Femur (tissue), 1 donor: ENCODE measurements around the gene ZNF764.
A peak's percentile ranks its signal among the peaks of the same experiment; 100 is the strongest.
"Not testable (repeated sequence)": the region's sequence is repeated elsewhere in the genome, so short reads cannot be mapped to it uniquely, and the experiment has no call there.

Experiments
- DNase-seq: peaks from one replicate; pipeline ENCODE4 v3.0.0-alpha.2; 2017

The ZNF764 gene

DNA sequence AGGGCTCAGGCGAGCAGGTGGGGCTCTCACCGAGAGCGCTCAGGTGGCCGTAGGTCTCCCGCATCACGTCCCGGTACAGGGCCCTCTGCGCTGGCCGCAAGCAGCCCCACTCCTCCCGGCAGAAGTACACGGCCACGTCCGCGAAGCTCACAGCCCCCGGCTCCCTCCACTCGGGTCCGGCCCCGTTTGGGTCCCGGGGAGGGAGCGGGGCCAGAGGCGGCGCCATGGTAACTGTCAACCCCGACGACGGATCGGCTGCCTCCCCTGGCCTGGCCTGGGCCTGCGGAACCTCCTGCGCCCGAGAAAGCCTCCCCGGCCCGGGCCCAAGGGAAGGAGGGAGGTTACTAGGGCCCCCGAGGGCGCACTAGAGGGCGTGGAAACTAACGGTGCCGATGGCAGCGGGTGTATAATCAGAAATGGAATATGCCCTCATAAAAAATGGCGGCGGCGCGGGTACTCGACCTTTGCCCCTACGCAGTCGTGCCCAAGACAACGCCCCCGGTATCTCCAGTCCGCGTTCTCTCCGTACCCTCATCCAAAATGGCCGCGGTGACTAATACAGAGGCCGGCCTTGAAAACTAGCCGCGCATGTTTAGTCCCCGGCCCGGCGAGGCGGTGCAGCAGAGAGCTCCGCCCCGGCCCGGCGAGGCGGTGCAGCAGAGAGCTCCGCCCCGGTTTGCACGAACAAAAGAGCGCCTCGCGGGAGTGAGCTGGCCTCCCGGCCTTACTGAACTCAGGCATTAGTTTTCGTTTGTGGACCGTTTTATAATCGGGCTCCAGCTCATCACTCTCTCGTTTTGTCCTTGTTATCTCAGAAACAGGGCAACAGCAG is at the start of gene ZNF764:
Gene ZNF764, minus strand, starts transcription at position 418 of the 832 bp plus-strand sequence. Its CDS starts 192 bp downstream, at position 226.
- DNase-seq: peak; percentile 98

DNA sequence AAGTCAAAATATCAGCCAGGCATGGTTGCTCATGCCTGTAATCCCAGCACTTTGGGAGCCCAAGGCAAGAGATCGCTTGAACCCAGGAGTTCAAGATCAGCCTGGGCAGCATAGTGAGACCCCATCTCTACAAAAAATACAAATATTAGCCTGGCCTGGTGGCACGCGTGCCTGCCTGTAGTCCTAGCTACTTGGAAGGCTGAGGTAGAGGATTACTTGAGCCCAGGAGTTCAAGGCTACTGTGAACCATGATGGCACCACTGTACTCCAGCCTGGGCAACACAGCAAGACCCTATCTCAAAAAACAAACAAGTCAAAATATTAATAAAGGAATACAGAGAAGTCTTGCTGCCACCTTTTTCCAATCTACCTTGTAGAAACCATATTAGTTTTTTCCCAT is 47.8 kb upstream of the ZNF764 start:
- DNase-seq: no peak

DNA sequence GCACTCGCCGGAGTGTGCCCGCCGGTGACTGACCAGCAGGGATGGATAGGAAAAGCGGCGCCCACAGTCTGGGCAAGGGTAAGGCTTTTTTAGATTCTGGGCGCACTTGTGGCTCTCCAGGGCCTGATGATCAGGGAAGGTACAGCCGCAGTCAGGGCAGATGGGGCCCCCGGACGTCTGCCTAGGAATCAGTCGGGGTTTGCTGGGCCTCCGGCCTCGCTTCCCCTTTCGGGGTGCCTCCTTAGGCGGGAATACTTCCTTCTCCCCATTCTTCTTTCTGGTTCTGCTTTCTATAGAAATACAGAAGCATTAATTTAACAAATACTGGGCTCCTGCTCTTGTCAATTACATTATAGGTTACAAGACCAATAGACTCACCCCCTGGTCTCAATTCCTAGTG is 47.0 kb upstream of the ZNF764 start:
- peak; percentile 33 for DNase-seq

DNA sequence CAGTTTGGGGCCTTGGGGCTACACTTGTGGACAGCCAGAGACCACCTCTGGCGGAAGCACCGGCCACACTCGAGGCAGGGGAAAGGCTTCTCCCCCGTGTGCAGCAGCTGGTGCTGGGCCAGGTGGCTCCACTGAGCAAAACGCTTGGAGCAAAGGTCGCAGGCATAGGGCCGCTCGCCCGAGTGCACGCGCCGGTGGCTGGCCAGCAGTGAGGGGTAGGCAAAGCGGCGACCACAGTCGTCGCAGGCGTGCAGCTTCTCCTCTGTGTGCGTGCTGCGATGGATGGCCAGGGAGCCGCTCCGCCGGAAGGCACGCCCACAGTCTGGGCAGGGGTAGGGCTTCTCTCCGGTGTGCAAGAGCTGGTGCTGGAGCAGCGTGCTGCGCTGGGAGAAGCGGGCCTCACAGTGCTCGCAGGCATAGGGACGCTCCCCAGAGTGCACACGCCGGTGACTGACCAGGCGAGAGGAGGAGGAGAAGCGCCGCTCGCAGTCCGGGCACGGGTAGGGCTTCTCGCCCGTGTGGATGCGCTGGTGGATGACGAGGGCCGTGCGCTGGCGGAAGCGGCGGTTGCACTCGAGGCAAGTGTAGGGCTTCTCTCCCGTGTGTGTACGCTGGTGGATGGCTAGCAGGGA is 46.3 kb upstream of the ZNF764 start:
- no peak for DNase-seq

DNA sequence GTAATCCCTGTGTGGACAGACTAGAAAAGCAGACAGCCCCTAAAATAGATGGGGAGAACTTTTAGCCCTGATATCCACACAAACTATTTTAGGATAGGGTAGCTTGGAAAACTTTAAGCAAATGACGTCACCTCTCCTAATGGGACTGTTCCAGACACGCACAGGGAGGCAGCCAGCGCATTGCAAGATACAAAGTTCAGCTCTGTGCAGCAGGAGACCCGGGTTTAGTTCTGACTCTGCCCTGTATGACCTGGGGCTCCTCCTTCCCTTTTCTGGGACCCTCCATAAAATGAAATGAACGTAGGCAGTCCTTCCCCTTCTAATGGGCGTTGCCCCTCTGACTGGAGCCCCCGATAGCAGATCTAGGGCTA is 45.8 kb upstream of the ZNF764 start:
- DNase-seq: no peak

DNA sequence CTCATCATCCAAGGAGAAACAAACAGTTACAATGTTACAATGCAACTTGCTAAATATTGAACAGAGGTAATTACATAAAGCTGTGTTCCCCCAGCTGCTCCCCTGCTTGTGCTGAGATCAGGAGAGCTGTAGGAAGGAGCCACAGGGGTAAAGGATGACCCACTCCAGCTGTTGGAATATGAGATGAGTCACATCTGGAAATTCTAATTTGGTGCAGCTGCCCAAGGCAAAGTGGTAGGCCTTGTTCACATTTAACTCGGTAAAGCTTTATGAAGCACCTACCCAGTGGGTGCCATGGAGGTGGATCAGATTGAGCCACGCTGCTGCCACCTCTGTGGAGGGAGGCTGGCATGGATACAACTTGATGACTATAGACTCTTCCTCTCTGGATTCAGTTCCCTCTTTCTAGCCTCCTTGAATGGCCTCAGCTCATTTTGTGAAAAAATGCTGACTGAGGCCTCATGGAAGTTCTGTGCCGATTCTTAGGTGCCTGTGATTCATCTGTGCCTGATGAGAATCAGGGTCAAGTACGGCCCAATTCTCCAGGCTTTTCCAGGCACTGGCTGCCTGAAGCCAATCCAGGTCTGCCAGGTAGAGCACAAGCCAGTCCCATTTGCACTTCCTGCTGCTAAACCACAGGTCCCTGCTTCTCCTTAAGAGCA is 44.6 kb upstream of the ZNF764 start:
- DNase-seq: no peak

DNA sequence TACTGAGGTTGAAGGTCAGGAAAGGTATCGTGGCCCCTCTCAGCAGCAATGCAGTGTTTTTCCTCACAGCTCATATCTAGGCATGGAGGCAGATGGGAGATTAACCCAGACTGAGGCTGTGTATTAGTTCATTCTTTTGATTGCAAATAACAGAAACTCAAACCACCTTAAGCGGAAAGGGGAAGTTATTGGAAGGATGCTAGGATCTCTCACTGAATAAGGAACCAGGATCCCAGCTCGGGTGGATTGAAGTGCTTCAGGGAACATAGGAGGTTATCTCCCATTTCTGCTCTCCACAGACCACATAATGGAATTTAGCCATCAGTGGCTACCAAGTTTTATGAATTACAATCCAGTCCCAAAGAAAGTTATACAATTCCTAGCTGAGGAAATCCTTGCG is 43.8 kb upstream of the ZNF764 start:
- DNase-seq: no peak

DNA sequence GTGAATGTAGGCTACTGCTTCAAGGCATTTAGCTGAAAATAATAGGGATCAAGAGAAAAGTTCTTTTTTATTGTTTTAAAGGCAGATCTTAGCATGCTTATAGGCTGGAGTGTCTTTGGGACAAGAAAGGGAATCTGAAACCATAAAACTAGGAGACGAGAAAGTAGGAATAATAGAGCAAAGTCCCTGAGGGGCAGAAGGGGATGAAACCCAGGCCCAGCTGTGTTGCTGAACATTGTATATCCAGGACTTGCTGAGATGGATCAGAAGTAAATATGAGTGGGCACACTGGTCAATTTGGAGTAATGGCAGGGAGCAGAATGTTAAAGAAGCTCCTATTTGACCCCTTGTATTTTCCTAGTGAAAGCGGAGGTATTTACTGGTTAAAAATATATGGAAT is 42.8 kb upstream of the ZNF764 start:
- no peak for DNase-seq

DNA sequence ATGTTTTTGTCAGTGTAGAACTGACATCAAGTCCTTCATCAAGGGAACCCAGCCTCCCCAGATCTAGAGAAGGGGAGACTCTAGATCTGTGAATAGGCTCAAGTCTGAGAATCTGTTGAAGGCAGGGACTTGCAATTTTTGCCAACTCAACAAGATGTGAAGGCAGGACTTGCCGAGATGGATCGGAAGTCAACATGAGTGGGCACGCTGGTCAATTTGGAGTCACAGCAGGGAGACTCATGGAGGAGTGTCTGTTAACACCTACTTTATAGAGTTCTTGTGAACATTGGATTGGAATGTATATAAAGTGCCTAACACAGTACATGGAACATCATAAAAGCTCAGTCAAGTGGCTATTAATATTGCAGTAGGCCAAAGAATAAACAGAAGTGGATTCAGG is 42.0 kb upstream of the ZNF764 start:
- DNase-seq: no peak

DNA sequence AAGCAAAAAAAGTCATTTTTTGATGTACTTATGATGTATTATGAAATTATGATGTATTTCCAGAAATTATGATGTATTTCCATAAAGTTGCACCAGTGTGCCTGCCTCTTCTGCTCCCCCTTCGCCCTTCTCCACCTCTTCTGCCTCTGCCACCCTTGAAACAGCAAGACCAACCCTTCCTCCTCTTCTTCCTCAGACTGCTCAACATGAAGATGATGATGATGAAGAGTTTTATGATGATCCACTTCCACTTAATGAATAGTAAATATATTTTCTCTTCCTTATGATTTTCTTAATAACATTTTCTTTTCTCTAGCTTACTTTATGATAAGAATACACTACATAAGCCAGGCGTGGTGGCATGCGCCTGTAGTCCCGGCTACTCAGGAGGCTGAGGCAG is 34.7 kb upstream of the ZNF764 start:
- DNase-seq: no peak

DNA sequence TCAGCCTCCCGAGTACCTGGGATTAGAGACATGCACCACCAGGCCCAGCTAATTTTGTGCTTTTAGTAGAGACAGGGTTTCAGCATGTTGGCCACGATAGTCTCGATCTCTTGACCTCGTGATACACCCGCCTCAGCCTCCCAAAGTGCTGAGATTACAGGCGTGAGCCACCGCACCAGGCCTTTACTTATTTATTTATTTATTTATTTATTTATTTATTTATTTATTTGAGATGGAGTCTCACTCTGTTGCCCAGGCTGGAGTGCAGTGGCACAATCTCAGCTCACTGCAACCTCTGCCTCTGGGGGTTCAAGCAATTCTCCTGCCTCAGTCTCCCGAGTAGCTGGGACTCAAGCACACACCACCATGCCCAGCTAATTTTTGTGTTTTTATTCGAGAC is 32.7 kb upstream of the ZNF764 start:
- not testable (repeated sequence) for DNase-seq

DNA sequence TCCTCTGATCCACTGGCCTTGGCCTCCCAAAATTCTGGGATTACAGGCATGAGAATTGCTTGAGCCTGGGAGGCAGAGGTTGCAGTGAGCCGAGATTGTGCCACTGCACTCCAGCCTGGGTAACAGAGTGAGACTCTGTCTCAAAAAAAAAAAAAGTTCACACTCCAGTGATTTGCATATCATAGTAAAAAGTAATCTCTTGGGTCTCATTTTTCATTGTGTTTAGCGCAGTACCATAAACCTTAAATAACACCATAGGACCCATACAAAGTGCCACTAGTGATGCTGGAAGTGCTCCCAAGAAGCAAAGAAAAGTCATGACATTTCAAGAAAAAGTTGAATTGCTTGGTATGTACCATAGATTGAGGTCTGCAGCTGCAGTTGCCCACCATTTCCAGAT is 31.4 kb upstream of the ZNF764 start:
- DNase-seq: not testable (repeated sequence)

DNA sequence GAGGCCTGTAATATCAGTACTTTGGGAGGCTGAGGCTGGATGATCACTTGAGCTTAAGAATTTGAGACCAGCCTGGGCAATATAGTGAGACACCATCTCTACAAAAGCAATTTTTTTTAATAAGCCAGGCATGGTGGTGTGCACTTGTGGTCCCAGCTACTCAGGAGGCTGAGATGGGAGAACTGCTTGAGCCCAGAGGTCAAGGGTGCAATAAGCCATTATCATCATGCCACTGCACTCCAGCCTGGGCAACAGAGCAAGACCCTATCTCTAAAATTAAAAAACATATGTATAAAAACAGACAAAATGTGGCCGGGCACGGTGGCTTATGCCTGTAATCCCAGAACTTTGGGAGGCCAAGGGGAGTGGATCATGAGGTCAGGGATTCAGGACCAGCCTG is 30.5 kb upstream of the ZNF764 start:
- DNase-seq: no peak

DNA sequence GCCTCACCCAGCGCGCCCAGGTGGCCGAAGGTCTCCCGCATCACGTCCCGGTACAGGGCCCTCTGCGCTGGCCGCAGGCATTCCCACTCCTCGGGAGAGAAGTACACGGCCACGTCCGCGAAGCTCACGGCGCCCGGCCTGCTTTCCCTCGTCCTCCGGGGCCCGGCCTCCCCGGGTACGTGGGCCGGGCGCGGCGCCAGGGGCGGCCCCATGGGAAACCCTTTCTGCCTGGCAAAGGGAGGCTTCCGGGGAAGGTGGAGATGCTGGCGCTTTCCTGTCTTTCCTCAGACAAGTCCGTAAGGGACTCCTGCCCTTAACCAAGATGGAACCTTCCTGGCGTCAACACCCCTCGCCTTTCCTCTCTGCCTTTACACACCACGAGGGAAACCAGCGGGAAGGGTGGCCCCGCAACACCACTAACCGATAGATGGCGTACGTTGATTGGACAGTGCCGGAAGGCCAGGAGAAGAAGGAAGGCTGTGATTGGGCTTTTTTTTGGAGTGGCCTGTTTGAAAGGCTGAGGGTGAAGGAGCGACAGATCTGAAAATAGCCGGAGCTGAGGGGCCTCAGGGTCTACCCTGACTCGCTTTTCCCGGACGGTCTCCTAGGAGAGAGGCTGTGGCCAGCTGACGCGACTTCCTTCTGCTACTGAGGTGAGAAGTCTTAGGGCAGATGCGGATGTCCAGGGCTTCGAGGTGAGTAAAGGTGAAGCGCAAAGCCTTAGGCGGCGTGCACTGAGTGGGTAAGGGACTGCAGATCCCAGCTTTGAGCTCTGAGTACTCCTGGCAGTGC is 27.4 kb upstream of the ZNF764 start, which contains the start of gene ZNF785:
Gene ZNF785, minus strand, starts transcription at position 298 of the 792 bp plus-strand sequence. Its CDS starts 86 bp downstream, at position 212.
- DNase-seq: peak; percentile 98

DNA sequence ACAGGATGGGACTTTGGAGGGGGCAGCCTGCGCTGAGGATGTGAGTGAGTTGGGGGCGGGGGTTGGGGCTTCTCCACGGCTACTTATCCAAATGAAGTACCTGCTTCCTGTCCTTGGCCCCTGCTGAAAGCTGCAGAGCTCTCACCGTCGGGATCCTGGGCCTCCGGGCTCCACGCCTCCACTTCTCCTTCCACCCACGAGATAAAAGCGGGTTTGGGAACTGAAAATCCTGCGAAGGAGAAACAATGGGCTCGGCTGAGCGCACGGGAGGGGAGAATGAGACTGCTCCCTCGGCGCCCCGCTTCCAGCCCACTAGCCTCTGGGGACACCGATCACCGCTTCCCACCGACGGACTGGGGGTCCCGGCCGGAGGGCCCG is 26.8 kb upstream of the ZNF764 start:
- peak; percentile 41 for DNase-seq

DNA sequence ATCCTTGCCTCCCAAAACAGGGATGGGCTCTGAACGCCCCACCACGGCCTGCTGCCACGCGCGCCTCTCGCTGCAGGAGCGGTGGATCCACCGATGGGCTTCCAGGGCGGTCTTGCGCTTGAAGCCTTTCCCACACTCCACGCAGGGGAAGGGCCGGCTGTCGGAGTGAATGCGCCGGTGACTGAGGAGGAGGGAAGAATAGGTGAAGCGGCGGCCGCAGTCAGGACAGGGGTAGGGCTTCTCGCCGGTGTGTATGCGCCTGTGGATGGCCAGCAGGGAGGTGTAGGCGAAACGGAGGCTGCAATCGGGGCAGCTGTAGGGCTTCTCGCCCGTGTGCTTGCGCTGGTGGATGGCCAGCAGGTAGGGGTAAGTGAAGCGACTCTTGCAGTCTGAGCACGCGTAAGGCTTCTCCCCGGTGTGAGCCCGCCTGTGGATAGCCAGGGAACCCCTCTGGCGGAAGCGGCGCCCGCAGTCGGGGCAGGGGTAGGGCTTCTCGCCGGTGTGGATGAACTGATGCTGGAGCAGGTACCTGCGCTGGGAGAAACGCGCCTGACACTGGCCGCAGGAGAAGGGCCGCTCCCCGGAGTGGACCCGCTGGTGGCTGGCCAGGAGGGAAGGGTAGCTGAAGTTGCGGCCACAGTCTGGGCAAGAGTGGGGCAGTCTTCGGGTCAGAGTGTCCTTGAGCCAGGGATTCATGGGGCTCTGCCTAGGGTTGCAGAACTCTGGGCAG is 24.6 kb upstream of the ZNF764 start:
- no peak for DNase-seq

DNA sequence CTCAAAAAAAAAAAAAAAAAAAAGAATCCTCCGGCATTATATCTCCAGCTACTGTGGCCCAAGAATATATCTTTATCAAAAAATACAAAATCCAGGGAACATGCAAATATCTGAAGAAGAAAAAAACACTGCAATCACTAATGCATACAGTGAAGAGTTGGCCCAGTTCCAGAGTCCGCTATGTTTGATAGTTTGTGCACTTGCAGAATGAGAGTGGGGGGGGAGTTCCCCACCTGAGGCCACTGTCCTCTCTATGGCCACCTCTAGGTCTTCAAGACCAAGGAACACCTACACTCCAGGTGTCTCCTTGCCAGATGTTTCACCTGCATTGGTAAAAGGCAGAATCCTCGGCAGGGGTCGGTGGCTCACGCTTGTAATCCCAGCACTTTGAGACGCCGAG is 23.3 kb upstream of the ZNF764 start:
- DNase-seq: no peak

DNA sequence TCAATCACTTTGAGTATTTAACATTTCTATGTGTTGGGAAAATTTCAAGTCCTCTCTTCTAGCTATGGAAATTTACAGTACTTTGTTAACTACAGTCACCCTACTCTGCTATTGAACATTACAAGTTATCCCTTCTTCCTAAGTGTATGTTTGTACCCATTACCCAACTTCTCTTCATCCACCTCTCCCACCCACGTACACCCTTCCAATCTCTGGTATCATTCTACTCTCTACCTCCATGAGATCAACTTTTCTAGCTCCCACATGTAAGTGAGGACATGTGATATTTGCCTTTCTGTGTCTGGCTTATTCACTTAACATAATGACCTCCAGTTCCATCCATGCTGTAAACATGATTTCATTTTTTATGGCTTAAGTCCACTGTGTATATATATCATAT is 16.5 kb upstream of the ZNF764 start:
- no peak for DNase-seq

DNA sequence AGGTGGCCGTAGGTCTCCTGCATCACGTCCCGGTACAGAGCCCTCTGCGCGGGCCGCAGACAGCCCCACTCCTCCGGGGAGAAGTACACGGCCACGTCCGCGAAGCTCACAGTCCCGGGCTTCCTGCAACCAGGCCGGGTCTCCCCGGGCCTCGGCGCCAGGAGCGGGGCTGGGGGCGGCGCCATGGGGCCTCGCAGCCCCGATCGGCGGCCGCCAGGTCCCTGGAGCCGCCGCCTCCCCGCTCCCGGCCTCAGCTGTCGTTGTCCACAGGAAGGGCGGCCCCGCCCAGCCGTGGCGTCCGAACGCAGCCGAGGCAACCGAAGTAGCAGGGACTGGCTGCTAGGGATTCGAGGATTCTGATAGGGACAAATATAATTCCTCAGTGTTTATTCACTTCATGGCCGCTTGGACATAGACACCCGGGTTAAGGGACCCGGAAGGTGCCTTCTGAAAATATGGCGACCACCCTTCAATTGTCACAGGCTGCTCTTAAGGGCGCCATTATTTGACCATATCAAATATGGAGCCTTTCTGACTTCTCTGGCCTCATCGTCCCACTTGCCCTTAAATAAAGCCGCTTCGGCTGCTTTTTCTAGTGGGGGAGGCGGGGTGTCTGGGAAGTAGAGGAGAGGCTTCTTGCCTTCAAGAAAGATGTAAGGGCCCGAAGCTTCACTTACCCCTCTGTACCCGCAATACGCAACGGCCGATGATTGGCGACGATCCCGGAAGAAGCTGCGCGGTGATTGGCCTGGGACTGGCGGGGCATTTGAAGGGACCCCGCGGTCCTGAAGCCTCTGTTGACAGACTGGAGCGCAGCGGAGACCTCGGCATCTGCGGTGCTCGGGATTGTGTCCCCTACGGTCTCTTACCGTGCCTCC is 13.5 kb upstream of the ZNF764 start, which contains the start of gene ZNF688:
Gene ZNF688, minus strand, starts transcription at position 270 of the 878 bp plus-strand sequence. Its CDS starts 85 bp downstream, at position 185.
- peak; percentile 98 for DNase-seq

DNA sequence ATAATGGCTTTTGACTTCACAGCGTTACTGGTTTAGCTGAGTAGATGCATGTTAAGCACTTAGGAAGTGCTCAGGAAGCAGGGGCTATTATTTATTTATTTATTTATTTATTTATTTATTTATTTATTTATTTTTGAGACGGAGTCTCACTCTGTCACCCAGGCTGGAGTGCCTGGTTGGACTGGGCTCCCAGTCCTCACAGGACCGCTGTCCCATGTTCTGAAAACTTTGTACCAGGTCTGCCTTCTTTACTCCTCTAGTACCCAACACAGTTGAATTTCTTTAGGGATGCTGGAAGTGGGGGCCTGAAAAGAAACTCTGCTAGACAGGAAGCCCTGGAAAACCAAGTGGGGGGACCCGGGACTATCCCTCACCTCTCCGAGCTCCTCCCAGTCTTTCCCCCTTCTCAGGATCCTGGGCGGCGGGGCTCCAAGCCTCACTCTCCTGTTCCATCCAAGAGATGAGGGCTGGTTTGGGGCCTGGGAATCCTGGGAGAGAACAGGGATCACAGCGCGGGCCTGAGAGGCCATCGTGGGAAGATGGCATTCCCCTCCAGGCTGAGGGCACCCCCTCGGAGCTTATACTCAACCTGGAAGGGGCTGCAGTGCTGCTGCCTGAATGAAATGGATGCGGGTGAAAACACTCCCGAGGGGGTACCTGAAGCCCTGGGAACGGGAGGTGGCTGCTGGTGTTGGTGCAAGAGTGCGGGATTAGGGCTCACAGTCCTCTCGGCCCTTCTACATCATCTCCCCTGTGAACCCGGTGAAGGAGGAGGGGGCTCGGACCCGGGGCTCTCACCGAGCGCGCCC is 12.7 kb upstream of the ZNF764 start:
- peak; percentile 60 for DNase-seq
